ENCODE results near the gene TMEM145. TPM values are rescaled to one million over a fixed set of nuclear protein-coding genes. Genes with fewer than 3 reads are reported as not detected.

TMEM145 gene
- total RNA-seq, 1 experiment from 2014 or later = 0.69 TPM

- no peaks in the 10 kb centered on the region for H3K27me3 ChIP-seq (ENCODE audit: low read length)
- no peak overlapping the region for H3K9ac ChIP-seq (ENCODE audit: low read length)
- no peak overlapping the region for H3K4me3 ChIP-seq (ENCODE audit: low read length)
- ChIA-PET POLR2A (ENCODE audit: unreplicated experiment) (no interaction called here), CTCF (no interaction called here)
- H2AFZ ChIP-seq (ENCODE audit: low read length) = no peak overlapping the region
- no peaks in the 10 kb centered on the region for H3K9me3 ChIP-seq (ENCODE audit: low read length)
- H3K9me2 ChIP-seq (replicated peaks; ENCODE audit: low read length) = no peaks in the 10 kb centered on the region
- TF ChIP-seq CTCF (conservative IDR thresholded peaks at IDR 0.05; ENCODE audit: low read depth, low read length) (no peak), EZH2phosphoT487 (IDR thresholded peaks at IDR 0.05; ENCODE audit: borderline replicate concordance, low read length) (no peak), EZH2 (IDR thresholded peaks at IDR 0.05; ENCODE audit: low read length, unreplicated experiment) (no peak)
- no peaks in the 10 kb centered on the region for H3K4me1 ChIP-seq (ENCODE audit: insufficient read depth, low read length)
- H3K4me2 ChIP-seq (ENCODE audit: low read length) = no peak overlapping the region
- H3K27ac ChIP-seq (ENCODE audit: low read length) = no peak overlapping the region
- no peaks in the 10 kb centered on the region for H3K79me2 ChIP-seq (ENCODE audit: low read length)
- BruUV-seq (replicated peaks) = no TSS peak
- DNase-seq (no peak), ATAC-seq (no peak)
- no peaks in the 10 kb centered on the region for H3F3A ChIP-seq (ENCODE audit: low read length, unreplicated experiment)
- no peaks in the 10 kb centered on the region for H4K20me1 ChIP-seq (ENCODE audit: low read length)
- no peaks in the 10 kb centered on the region for H3K36me3 ChIP-seq (ENCODE audit: low read depth, low read length)
- intact Hi-C loops (cut with micrococcal nuclease) = no loop called here
These were observed 38.1 kb downstream of the TMEM145 start for GRCh38 chr19:42351079-42351735.

DNA sequence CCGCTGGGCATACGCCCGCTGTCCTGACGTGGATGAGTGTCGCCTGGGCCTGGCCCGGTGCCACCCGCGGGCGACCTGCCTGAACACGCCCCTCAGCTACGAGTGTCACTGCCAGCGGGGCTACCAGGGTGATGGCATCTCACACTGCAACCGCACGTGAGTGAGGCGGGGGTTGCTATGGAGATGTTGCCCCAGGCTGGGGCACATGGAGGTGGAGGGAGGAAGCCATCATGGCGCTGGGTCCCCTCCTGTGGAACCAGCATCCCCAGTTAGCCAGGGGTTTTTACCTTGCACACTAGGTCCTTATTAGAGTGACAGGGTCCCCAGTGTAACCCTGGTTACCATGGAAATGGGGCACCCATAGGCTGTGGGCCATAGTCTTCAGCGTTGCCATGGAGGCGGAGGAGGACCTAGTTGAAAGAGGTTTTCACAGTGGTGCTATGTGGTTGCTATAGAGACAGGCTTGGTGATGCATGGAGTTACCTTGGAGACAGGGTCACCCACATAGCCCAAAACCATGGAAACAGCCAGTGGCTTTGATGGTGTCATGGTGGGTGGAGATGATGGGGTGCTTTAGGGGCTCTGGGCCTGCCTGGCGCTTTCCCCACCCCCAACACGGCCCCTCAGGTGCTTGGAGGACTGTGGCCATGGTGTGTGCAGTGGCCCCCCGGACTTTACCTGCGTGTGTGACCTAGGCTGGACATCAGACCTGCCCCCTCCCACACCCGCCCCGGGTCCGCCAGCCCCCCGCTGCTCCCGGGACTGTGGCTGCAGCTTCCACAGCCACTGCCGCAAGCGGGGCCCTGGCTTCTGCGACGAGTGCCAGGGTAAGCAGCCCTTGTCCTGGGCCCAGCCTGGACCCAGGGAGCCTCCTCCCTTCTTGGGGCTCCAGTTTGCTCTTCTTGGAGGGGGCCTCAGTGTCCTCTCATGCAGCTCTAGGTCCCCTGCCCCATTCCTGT is 39.5 kb downstream of the TMEM145 start:
- CTCF ChIA-PET = no interaction called here
- Histone ChIP-seq H3K4me2 (ENCODE audit: low read length) (no peak overlapping the region), H3K79me2 (ENCODE audit: low read length) (no peaks in the 10 kb centered on the region), H3F3A (ENCODE audit: low read length, unreplicated experiment) (no peaks in the 10 kb centered on the region), H3K27me3 (ENCODE audit: low read length) (no peaks in the 10 kb centered on the region), H3K4me1 (ENCODE audit: insufficient read depth, low read length) (no peaks in the 10 kb centered on the region), H3K27ac (ENCODE audit: low read length) (no peak overlapping the region), H3K36me3 (ENCODE audit: low read depth, low read length) (no peaks in the 10 kb centered on the region), H3K9me3 (ENCODE audit: low read length) (no peaks in the 10 kb centered on the region), H3K9ac (ENCODE audit: low read length) (no peak overlapping the region), H3K9me2 (replicated peaks; ENCODE audit: low read length) (no peaks in the 10 kb centered on the region), H3K4me3 (ENCODE audit: low read length) (no peak overlapping the region), H4K20me1 (ENCODE audit: low read length) (no peaks in the 10 kb centered on the region), H2AFZ (ENCODE audit: low read length) (no peak overlapping the region)
- TF ChIP-seq CTCF (conservative IDR thresholded peaks at IDR 0.05; ENCODE audit: low read depth, low read length) (no peak), EZH2phosphoT487 (IDR thresholded peaks at IDR 0.05; ENCODE audit: borderline replicate concordance, low read length) (no peak), EZH2 (IDR thresholded peaks at IDR 0.05; ENCODE audit: low read length, unreplicated experiment) (no peak)
- ATAC-seq = no peak
- POLR2A ChIA-PET (ENCODE audit: unreplicated experiment) = no interaction called here
- peak; percentile 1 for DNase-seq
- no TSS peak for BruUV-seq (replicated peaks)
- intact Hi-C loops (cut with micrococcal nuclease) = no loop called here
